ENCODE measurements around the gene CAMTA1. TPM values are rescaled to one million over a fixed set of nuclear protein-coding genes. Genes with fewer than 3 reads are reported as not detected.

CAMTA1 gene
- total RNA-seq, 2 donors from 2014 or later = 76.6 to 85.8 TPM

DNA sequence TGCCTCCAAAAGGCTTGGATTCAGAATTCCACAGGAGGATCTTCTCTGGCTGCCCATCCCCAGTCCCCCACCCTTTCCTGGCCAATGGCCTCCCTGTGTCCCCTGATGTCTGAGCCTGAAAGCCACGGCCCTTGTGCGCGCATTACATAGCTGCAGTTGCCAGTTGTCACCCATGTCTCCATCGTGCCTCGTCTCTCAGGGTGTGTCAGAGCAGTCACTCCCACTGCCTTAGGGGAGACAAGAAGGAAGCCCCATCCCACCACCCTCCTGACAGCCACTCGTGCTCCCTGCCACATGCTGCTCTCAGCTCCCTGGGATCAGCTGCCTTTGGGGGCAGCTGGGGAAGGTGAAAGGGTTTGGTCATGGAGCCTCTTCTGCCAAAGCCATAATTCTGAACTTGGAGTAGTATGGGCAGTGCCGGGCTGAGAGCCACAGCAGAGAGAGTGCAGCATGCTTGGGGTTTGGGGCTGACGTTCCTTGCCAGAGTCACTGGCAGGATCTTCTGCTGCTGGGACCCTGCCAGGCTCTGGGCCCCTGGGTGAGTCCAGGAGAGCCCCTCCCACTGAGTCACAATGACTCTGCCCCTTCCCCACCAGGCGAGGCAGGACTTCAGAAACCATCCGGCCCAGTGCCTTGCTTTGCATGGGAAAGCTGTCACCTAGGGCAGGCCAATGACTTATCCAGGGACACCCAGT lies 700.0 kb downstream of the CAMTA1 start:
- intact Hi-C loops (cut with DNase I, micrococcal nuclease) = no loop called here
- DNase-seq (no peak), ATAC-seq (no peak)

DNA sequence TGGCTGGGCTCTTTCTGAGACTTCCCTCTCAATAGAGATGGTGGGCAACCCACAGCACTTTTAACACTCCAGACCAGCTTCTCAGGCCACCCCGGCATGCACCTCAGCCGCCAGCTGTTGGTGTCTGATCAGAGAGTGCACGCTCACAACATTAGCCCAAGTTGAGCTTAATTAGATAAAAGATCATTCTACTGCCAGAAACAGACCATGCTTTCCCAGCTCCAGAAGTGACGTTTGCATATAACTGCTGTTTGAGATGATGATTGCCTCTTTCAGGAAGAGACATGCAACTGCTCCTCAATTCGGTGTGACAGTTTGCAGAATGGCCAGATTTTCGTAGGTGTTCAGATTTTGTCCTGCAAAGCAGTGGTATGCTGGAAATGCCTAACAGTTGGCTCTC lies 700.6 kb downstream of the CAMTA1 start:
- no peak for ATAC-seq
- DNase-seq = no peak
- intact Hi-C loops (cut with DNase I, micrococcal nuclease) = no loop called here

DNA sequence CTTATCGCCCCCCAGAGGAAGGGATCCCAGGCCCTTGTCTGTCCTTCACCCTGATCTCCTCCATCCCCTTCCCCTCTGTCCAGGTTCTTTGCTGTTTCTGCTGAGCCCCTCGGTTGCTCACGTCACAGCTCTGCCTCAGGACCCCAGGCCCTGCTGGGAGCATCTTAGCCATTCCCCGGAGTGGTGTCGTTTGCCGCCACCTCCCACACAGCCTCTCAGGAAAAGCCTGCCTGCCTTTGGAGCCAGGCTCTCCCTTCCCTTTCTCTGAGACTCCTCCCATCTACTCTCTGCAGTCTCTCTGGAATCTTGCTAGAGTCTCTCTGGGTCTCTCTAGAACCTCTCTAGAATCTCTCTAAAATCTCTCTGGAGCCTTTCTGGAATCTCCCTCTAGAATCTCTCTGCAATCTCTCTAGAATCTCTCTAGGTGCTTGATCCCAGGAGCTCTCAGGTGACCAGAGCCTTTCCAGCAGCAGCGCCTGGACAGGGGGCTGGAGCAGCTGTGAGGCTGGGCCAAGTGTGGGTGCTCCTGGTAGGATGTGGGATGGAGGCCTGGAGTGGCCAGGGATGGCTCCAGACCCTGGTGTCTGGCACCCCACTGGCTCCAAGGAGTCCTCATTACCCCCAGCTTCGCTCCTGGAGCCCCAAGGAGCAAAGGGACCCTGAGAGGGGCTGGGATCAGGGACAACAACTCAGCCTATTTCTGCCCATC lies 702.7 kb downstream of the CAMTA1 start:
- intact Hi-C loops (cut with DNase I, micrococcal nuclease) = no loop called here
- no peak for ATAC-seq

DNA sequence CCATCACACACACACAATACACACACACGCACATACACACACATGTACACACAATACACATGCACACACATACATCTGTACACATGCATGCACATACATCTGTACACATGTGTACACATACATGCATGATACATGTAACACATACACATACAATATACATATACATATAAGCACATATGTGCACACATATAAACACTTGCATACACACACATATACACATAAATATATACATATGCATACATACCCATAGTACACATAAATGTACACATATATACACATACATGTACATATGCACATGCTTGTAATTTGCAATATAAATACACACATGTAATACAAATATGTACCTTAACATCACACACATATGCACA lies 703.2 kb downstream of the CAMTA1 start:
- intact Hi-C loops (cut with DNase I, micrococcal nuclease) = no loop called here
- ATAC-seq (no peak), DNase-seq (no peak)

More for the DNA sequence above, 702.7 kb downstream of the CAMTA1 start:
- no peak for DNase-seq

DNA sequence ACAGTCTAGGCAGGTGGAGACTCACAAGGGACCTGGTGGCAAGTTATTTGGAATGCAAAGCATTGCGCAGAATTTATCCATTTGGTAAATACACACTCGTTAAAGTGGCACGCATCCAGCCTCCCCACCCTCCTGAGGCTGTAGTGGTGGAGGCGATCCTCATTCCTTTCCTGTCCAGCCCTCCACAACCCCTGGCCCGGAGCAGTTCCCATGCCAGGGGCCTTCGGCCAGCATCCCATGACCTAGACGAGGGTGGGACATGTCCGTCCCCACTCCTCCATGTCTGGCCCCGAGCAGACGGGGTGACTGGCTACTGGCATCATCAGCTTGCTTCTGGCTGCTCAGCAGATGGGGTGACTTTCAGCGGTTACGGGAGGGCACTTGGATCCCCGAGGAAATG lies 704.3 kb downstream of the CAMTA1 start:
- DNase-seq (no peak), ATAC-seq (no peak)
- intact Hi-C loops (cut with DNase I, micrococcal nuclease) = no loop called here

DNA sequence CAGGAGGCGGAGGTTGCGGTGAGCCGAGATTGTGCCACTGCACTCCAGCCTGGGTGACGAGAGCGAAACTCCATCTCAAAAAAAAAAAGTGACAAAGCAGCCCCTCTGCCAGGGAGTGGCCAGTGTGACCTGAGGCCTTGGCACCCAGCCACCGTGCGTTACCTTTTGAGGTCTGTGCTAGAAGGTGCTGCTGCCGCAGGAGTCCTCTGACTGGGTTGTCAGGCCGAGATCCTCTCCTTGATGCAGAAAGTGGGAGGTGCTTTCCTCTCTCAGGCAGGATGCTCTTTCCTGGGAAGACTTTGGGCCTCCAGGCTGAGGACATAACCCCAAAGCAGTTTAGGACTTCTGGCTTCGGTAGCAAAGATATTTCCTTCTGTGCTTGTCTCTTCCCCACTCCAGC lies 705.3 kb downstream of the CAMTA1 start:
- ATAC-seq = no peak

DNA sequence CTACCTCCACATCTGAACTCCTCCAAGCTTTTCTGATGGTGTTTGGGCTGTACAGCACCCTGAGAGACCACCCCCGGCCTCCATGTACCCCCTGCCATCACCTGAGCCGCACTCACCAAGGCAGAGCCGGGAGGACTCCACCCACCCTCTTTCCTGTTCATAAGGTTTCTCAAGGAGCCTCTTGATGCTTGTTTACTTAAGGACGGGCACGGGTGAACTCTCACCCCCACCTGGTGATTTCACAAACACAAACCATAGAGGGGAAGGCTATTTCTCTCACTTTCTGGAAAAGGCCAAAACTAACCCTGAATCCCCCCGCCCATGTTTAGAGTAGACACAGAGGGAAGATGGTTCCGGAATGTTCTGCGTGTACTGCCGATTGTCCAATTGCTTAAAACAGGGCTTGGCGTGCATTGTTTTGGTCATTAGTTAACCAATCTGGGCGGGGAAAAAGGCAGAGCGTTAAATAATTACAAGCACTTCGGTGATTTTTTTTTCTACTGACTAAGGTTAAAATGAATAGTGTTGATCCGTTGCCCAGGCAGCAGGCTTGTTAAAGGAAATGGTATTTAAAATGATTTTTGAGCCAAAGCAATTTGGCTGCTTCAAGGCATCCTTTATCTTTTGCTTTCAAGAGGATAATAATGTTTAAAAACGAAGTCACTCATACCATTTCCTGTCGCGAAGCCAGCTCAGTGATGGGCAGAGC lies 706.0 kb downstream of the CAMTA1 start:
- DNase-seq (peak in 1 of 2 donors; percentile 19), ATAC-seq (peak; percentile 80)
- intact Hi-C loops (cut with DNase I, micrococcal nuclease) = no loop called here

More for the DNA sequence above, 705.3 kb downstream of the CAMTA1 start:
- intact Hi-C loops (cut with DNase I, micrococcal nuclease) = no loop called here
- no peak for DNase-seq

DNA sequence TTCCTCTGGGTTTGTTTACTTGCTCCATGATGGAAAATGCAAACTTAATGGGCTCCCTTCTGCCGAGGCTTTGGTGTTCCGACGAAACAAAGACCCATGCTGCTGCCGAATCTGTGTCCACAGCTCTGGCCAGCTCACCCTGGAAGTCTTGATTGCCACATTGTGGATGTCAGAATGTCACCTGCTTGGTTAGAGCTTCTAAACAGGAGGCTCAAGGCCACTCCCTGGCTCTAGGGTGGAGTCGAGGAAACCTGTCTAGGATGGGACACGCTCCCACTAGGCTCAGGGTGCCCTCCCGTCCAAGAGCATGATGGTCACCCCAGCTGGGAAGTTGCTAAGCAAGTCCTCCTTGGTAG lies 706.5 kb downstream of the CAMTA1 start:
- no peak for DNase-seq

DNA sequence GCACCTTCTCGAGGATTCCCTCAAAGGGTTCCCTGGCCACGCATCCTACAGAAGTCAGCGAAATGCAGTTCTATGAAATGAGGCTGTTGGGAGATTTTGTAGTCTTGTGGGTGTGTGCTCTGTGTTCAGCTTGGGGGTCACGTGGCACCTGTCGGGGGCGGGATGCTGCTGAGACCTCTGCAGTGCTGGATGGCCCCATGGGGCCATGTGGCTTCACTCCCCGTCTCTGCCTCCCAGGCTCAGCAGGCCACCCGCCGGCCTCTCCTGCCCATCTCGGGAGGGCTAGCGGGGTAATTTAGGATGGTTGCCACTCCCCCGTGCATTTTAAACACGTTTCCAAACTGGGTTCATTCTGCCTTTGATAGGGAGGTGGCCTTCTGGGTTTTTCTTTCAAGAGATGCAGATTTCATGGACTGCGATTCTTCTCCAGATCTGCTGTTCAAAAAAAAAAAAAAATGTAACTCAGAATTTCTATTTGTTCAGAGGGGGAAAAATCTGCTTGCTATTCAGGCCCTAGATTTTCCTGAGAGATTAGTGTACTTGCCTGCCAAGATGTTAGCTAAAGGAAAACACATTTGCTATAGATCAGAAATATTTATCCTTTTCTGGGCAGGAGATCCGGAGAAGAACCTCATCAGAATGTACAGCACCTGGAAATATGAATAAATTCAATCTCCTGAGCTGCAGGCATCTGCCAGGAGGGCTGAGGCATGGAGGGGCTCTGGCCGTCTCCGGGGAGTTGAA lies 708.6 kb downstream of the CAMTA1 start:
- intact Hi-C loops (cut with DNase I, micrococcal nuclease) = no loop called here
- ATAC-seq (no peak), DNase-seq (no peak)

More for the DNA sequence above, 706.5 kb downstream of the CAMTA1 start:
- intact Hi-C loops (cut with DNase I, micrococcal nuclease) = no loop called here
- peak; percentile 39 for ATAC-seq

DNA sequence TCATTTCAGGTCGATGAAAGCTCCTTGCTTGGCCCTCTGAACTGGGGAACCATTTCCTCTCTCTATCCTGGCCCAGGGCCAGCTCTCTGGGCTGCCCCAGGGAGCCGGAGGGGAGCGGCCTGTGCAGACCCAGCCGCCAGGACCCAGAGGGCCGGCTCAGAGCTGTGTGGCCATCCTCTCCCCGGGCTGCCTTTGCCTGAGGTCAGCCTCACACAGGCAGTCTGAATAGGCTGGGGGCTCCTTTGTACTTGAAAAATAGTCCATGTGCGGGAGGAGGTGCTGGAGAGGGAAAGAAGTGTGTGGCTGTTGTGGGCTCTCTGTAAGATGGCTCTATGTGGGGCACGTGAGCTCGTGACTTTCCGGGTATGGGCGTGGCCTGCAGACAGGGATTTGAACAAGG lies 710.7 kb downstream of the CAMTA1 start:
- intact Hi-C loops (cut with DNase I, micrococcal nuclease) = no loop called here
- DNase-seq = no peak
- no peak for ATAC-seq

DNA sequence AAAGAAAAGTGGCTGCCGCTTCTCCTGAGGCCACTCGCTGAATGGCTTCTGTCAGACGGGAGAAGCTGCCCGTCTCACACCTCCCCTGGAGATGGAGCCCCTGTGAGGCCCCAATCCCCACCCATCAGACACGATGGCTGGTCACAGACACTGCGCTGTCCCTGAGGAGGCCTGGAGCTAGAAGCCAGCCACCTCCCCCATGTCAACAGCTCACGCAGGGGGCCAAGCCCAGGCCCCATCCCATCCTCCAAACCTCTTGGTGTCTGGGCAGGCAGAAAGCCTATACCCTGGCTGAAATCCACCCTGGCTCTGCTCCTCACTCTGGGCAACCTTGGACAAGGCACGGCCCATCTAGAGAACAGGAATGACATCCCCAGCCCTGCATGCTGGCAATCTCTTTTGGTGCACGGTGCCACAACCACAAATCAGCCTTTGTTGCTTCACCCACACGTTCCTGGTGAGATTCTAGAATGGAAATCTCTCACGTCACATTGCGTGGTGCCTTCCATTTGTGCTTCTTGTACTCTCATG lies 711.9 kb downstream of the CAMTA1 start:
- intact Hi-C loops (cut with DNase I, micrococcal nuclease) = no loop called here
- no peak for ATAC-seq
- DNase-seq = no peak

DNA sequence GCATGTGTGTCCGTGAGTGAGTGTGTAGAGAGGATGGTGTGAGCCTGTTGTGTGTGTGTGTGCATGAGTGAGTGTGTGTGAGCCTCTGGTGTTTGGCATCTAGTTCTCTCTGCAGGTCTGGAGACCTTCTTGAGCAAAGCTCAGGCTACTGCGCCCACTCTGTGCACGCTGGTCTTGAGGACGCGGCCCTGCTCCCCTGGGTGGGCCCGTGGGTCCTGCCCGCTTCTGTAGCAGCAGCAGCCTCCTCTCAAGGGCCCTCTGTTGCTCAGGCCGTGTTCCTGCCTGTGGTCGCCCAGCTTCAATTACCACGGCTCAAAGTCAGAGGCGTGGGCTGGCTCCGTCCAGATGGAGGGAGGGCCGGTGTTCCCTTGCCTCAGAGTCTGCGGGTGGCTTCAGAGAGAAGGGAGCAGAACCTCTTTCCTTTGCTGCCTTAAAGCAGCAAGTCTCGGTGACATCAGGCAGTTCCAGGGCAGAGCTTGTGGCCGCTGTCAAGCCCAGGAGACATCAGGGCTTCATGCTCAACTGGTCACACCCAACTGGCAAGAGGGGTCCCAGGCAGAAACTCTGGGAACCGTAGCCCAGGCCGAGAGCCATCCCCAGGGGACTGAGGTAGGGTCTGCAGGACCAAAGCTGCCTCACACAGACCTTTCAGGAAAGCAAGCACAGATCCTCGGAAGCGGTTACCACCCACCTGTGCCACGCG lies 715.3 kb downstream of the CAMTA1 start:
- no peak for ATAC-seq
- DNase-seq = no peak
- intact Hi-C loops (cut with DNase I, micrococcal nuclease) = no loop called here

DNA sequence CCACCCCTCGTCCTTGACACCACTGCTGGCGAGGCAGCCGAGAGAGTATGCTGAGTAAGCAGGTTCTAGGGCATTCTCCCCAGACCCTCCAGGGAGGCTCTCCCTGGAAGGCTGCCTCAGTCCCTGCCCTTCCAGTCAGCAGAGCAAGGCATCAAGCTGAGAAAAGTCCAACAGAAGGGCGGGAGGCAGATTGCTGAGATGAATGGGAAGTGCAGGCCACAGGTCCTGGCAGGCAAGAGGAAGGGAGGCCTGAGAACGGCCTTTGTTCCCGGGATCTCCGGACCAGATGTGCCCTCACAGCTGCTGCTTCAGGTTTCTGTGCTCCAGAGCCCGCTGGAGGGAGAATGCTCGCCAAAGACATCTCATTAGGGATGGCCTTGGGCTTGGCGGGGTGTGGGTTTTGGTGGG lies 715.8 kb downstream of the CAMTA1 start:
- DNase-seq = no peak

DNA sequence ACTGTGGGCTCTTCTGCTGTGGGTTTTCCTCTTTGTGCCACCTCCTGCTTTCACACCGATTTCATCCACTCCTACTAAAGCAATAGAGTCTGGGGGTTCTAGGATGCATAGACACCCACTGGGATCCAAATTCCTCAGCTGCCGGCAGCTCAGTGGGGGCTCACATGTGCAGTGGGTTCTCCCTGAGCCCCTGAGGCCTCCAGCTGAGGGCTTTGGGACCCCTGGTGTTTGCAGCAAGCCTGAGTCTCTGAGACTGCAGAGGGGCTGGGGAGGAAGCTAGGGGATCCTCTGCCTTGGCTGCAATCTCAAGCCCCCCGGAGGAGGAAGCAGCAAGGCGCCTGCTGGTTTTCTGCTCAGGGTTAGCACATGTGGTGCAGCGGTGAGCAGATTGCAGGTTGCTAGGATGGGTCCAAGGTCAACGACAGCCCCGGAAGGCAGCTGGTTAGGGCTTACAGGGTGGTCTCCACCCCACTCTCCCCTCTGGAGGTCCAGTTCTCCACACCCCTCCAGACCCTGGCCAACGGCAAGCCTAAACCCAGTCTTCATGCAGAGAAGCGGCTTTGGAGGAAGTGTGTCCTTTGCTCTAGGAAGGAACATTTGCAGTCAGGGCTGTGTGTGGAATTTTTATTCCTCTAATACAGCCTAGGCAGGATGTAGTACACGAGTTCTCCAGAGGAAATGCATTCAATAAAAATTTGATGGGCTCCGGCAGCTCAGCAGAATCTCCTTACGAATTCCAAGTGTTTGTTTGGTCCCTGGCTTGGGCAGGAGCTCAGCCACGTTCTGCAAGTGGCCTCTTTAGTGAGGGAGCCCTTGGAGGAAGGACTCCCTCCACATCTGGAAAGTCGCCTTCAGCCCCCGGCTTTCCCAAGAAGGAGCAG lies 716.7 kb downstream of the CAMTA1 start:
- intact Hi-C loops (cut with DNase I, micrococcal nuclease) = no loop called here
- DNase-seq (no peak), ATAC-seq (no peak)

More for the DNA sequence above, 715.8 kb downstream of the CAMTA1 start:
- intact Hi-C loops (cut with DNase I, micrococcal nuclease) = no loop called here
- no peak for ATAC-seq

DNA sequence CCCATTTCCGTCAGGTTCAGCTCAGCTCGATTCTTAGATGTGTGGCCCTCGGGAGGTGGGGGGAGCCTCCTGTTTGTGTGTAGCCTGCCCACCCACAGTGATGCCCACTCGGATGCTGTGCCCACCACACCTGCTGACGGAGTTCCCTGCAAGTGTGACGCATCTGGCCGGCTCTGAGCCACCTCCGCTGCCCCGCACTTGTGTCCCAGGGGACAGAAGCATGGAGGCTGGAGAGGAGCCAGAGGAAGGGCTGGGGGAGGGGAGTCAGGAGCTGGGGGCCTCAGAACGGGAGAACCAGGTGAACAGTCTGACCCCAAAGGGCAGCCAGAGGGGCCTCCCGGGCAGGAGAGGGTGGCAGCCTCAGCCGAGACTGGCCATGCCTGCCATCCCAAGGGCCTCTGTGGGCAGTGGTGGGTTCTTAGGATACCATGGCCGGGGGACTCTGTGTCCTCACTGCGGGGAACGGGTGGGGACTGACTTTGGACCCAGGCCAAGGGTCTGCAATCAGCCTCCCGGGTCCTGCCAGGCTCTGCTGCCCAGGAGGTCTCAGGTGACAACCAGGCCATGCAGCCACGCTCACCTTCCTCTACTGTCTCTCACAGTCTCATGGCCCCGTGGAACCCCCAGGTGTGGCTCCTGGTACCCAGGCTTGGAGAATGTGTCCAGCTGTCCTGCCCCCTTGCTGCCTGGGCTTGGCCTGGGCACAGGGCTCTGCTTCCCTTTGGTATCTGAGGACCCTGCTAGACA lies 718.6 kb downstream of the CAMTA1 start:
- DNase-seq (no peak), ATAC-seq (no peak)
- intact Hi-C loops (cut with DNase I, micrococcal nuclease) = no loop called here

DNA sequence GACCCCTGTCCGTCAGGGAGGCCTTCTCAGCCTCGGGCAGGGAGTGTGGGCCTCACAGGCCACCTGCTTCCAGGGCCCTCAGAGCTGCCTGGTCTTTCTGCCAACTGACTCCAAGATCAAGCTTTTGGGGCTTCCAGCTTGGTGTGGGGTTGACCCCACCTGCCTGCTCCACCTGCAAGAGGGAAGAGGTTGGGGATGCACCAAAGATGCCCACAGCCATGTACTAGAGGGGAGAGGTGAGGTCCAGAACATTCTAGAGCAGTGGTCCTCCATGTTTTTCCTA lies 719.1 kb downstream of the CAMTA1 start:
- no peak for ATAC-seq
- no peak for DNase-seq
- intact Hi-C loops (cut with DNase I, micrococcal nuclease) = no loop called here

DNA sequence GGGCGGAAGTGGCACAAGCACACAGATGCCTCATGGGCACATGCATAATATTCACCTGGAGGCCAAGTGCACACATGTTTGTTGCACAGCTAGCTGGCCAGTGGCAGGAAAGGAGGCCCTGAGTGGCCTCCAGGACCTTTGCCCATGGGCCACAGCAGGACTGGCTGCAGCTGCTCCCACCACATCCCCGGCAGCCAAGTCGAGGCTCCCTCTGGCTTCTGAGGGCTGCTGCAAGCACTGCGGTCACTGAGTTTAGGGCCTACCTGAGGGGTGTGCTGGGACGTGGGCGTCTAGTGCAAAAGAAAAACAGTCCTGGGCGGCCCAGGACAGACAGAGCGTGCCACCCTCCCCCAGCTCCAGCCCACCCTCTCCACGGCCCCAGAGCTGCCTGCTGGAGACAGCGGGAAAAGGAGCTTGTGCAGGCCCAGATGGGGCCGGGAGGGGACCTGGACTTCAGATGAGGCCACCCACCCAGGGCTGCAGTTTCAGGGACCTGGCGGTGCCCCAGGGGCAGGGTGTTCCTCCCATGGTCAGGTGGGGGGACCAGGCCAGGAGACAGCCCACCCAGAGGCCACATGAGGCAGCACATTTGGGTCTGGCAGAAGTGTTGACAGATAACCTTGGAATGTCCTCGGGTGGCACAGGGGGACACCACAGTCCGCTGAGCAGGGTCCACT lies 720.0 kb downstream of the CAMTA1 start:
- ATAC-seq = no peak
- intact Hi-C loops (cut with DNase I, micrococcal nuclease) = no loop called here
- no peak for DNase-seq
